Measurements from ENCODE around the gene SSRP1. TPM values are rescaled to one million over a fixed set of nuclear protein-coding genes. Genes with fewer than 3 reads are reported as not detected.

Gene SSRP1
- polyA plus RNA-seq, 1 donor from 2014 or later: 84.7 TPM

GRCh38 chr11:57356268-57356667 lies 20.6 kb upstream of the SSRP1 start:
- Histone ChIP-seq H2AFZ (ENCODE audit: low read depth, low read length) (no peak overlapping the region), H3K9me2 (ENCODE audit: insufficient read depth, low read length) (no peaks in the 10 kb centered on the region), H3K4me2 (ENCODE audit: low read length) (no peak overlapping the region), H3F3A (ENCODE audit: insufficient read depth, low read length, poor library complexity, severe bottlenecking) (no peaks in the 10 kb centered on the region), H3K9me3 (ENCODE audit: low read length) (no peaks in the 10 kb centered on the region), H4K20me1 (ENCODE audit: insufficient read depth) (no peaks in the 10 kb centered on the region), H3K27ac (ENCODE audit: low read length) (no peak overlapping the region), H3K36me3 (ENCODE audit: insufficient read depth, low read length) (no peaks in the 10 kb centered on the region), H3K4me3 (ENCODE audit: low read length) (no peak overlapping the region), H3K27me3 (ENCODE audit: insufficient read depth, low read depth, low read length) (no peaks in the 10 kb centered on the region), H3K79me2 (replicated peaks; ENCODE audit: insufficient read depth, low read length) (no peaks in the 10 kb centered on the region), H3K9ac (ENCODE audit: low read length) (no peak overlapping the region)
- TF ChIP-seq RAD21 (conservative IDR thresholded peaks at IDR 0.05): no peak
- TF ChIP-seq TAF1 (IDR thresholded peaks at IDR 0.05; ENCODE audit: low read depth): no peak
- no peak for TF ChIP-seq EP300 (conservative IDR thresholded peaks at IDR 0.05; ENCODE audit: poor library complexity, severe bottlenecking)
- TF ChIP-seq, protein P1, sequence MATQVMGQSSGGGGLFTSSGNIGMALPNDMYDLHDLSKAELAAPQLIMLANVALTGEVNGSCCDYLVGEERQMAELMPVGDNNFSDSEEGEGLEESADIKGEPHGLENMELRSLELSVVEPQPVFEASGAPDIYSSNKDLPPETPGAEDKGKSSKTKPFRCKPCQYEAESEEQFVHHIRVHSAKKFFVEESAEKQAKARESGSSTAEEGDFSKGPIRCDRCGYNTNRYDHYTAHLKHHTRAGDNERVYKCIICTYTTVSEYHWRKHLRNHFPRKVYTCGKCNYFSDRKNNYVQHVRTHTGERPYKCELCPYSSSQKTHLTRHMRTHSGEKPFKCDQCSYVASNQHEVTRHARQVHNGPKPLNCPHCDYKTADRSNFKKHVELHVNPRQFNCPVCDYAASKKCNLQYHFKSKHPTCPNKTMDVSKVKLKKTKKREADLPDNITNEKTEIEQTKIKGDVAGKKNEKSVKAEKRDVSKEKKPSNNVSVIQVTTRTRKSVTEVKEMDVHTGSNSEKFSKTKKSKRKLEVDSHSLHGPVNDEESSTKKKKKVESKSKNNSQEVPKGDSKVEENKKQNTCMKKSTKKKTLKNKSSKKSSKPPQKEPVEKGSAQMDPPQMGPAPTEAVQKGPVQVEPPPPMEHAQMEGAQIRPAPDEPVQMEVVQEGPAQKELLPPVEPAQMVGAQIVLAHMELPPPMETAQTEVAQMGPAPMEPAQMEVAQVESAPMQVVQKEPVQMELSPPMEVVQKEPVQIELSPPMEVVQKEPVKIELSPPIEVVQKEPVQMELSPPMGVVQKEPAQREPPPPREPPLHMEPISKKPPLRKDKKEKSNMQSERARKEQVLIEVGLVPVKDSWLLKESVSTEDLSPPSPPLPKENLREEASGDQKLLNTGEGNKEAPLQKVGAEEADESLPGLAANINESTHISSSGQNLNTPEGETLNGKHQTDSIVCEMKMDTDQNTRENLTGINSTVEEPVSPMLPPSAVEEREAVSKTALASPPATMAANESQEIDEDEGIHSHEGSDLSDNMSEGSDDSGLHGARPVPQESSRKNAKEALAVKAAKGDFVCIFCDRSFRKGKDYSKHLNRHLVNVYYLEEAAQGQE (IDR thresholded peaks at IDR 0.05; ENCODE audit: borderline replicate concordance): no peak
- TF ChIP-seq MXI1 (conservative IDR thresholded peaks at IDR 0.05; ENCODE audit: poor library complexity, severe bottlenecking): no peak
- TF ChIP-seq EZH2 (IDR thresholded peaks at IDR 0.05; ENCODE audit: borderline replicate concordance, insufficient read depth, low read length, poor library complexity, severe bottlenecking): no peak
- TF ChIP-seq CTCF (IDR thresholded peaks at IDR 0.05; ENCODE audit: poor library complexity, severe bottlenecking): no peak
- TF ChIP-seq SMC3 (conservative IDR thresholded peaks at IDR 0.05; ENCODE audit: poor library complexity): no peak
- no peak for TF ChIP-seq POLR2AphosphoS5 (IDR thresholded peaks at IDR 0.05)

- Histone ChIP-seq H2AFZ (ENCODE audit: low read depth, low read length) (no peak overlapping the region), H3K4me3 (ENCODE audit: low read length) (no peak overlapping the region), H3F3A (ENCODE audit: insufficient read depth, low read length, poor library complexity, severe bottlenecking) (no peaks in the 10 kb centered on the region), H3K9ac (ENCODE audit: low read length) (no peak overlapping the region), H3K36me3 (ENCODE audit: insufficient read depth, low read length) (no peaks in the 10 kb centered on the region), H3K9me3 (ENCODE audit: low read length) (no peaks in the 10 kb centered on the region), H4K20me1 (ENCODE audit: insufficient read depth) (no peaks in the 10 kb centered on the region), H3K79me2 (replicated peaks; ENCODE audit: insufficient read depth, low read length) (no peaks in the 10 kb centered on the region), H3K27me3 (ENCODE audit: insufficient read depth, low read depth, low read length) (no peaks in the 10 kb centered on the region), H3K27ac (ENCODE audit: low read length) (no peak overlapping the region), H3K4me2 (ENCODE audit: low read length) (no peak overlapping the region), H3K9me2 (ENCODE audit: insufficient read depth, low read length) (no peaks in the 10 kb centered on the region)
- TF ChIP-seq EP300 (conservative IDR thresholded peaks at IDR 0.05; ENCODE audit: poor library complexity, severe bottlenecking) (no peak), MXI1 (conservative IDR thresholded peaks at IDR 0.05; ENCODE audit: poor library complexity, severe bottlenecking) (no peak), SMC3 (conservative IDR thresholded peaks at IDR 0.05; ENCODE audit: poor library complexity) (no peak), EZH2 (IDR thresholded peaks at IDR 0.05; ENCODE audit: borderline replicate concordance, insufficient read depth, low read length, poor library complexity, severe bottlenecking) (no peak), TAF1 (IDR thresholded peaks at IDR 0.05; ENCODE audit: low read depth) (no peak), POLR2AphosphoS5 (IDR thresholded peaks at IDR 0.05) (no peak), RAD21 (conservative IDR thresholded peaks at IDR 0.05) (no peak), CTCF (IDR thresholded peaks at IDR 0.05; ENCODE audit: poor library complexity, severe bottlenecking) (no peak)
- TF ChIP-seq, protein P1 (IDR thresholded peaks at IDR 0.05; ENCODE audit: borderline replicate concordance): no peak
Measured at GRCh38 chr11:57354699-57355098, 19.0 kb upstream of the SSRP1 start.

All from neural cell (in vitro differentiated cells).